Measurements from ENCODE around the gene RIPK1. TPM values are rescaled to one million over a fixed set of nuclear protein-coding genes. Genes with fewer than 3 reads are reported as not detected.
"Not testable (repeated sequence)": the region's sequence is repeated elsewhere in the genome, so short reads cannot be mapped to it uniquely, and the experiment has no call there.

The RIPK1 gene
- total RNA-seq, 1 donor from 2014 or later: 10.6 TPM

DNA sequence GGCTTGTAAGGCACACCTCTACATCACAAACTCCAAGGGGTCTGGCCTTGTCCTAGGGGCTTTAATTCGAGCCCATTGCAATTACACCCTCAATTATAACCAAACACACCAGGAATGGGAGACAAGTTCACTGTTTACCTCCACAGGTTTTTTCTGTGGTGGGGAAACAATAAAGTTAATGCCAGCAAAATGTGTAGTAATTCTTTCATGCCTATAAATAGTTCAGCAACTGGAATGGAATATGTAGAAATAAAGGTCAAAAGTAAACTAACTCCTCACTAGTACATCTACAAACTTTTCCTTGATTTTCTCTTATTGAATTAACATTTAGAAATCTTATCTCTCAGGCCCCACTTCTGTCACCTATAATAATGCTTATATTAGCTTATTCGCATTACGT lies 27.1 kb upstream of the RIPK1 start:
- Mint-ChIP-seq H3K27me3 (ENCODE audit: unreplicated experiment) (no peaks in the 10 kb centered on the region), H3K36me3 (ENCODE audit: unreplicated experiment) (no peaks in the 10 kb centered on the region), H3K9me3 (ENCODE audit: unreplicated experiment) (no peaks in the 10 kb centered on the region), H3K4me1 (ENCODE audit: low read depth, unreplicated experiment) (peaks cover 14% of the 10 kb centered on the region), H3K4me3 (ENCODE audit: unreplicated experiment) (no peak overlapping the region), H3K27ac (ENCODE audit: unreplicated experiment) (no peak overlapping the region)
- no peak for DNase-seq
- TF ChIP-seq, protein P1, sequence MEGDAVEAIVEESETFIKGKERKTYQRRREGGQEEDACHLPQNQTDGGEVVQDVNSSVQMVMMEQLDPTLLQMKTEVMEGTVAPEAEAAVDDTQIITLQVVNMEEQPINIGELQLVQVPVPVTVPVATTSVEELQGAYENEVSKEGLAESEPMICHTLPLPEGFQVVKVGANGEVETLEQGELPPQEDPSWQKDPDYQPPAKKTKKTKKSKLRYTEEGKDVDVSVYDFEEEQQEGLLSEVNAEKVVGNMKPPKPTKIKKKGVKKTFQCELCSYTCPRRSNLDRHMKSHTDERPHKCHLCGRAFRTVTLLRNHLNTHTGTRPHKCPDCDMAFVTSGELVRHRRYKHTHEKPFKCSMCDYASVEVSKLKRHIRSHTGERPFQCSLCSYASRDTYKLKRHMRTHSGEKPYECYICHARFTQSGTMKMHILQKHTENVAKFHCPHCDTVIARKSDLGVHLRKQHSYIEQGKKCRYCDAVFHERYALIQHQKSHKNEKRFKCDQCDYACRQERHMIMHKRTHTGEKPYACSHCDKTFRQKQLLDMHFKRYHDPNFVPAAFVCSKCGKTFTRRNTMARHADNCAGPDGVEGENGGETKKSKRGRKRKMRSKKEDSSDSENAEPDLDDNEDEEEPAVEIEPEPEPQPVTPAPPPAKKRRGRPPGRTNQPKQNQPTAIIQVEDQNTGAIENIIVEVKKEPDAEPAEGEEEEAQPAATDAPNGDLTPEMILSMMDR (IDR thresholded peaks at IDR 0.05; ENCODE audit: partially characterized antibody, unreplicated experiment): no peak

DNA sequence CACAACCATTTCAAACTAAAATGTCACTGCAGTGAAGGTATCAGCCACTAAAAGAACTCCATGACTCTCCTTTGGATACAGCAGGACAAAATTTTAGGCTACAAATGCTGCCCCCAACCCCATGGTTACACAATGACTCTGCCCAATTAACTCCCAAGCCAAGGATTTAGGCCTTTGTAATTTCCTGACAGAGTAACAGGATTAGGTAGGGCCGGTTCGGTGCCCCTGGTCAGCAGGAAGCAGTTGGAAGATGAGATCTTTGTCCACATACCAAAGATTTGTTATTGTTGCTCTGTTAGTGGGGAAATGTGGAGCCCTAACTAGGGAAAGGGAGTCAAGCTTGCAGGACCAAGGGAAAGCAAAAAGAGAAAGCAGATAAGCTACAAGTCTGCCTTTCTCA lies 26.7 kb upstream of the RIPK1 start:
- TF ChIP-seq, protein P1 (IDR thresholded peaks at IDR 0.05; ENCODE audit: partially characterized antibody, unreplicated experiment): no peak
- Mint-ChIP-seq H3K4me3 (ENCODE audit: unreplicated experiment) (no peak overlapping the region), H3K27ac (ENCODE audit: unreplicated experiment) (no peak overlapping the region), H3K27me3 (ENCODE audit: unreplicated experiment) (no peaks in the 10 kb centered on the region), H3K9me3 (ENCODE audit: unreplicated experiment) (no peaks in the 10 kb centered on the region), H3K36me3 (ENCODE audit: unreplicated experiment) (no peaks in the 10 kb centered on the region), H3K4me1 (ENCODE audit: low read depth, unreplicated experiment) (peaks cover 14% of the 10 kb centered on the region)
- no peak for DNase-seq

DNA sequence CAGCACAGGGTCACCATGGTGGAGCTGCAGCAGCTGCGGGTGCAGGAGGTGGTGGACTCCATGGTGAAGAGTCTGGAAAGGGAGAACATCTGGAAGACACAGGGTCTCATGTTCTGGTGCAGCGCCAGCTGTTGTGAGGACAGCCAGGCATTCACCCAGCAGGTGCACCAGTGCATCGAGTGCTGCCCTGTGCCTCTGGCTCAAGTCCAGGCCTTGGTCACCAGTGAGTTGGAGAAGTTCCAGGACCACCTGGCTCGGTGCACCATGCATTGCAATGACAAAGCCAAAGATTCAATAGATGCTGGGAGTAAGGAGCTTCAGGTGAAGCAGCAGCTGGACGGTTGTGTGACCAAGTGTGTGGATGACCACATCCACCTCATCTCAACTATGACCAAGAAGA lies 22.9 kb upstream of the RIPK1 start:
- peaks cover 7% of the 10 kb centered on the region for H3K9me3 Mint-ChIP-seq (ENCODE audit: unreplicated experiment)
- peaks cover 9% of the 10 kb centered on the region for H3K4me1 Mint-ChIP-seq (ENCODE audit: low read depth, unreplicated experiment)
- TF ChIP-seq, protein P1 (IDR thresholded peaks at IDR 0.05; ENCODE audit: partially characterized antibody, unreplicated experiment): no peak
- H3K27ac Mint-ChIP-seq (ENCODE audit: unreplicated experiment): no peak overlapping the region
- no peak for DNase-seq
- no peaks in the 10 kb centered on the region for H3K27me3 Mint-ChIP-seq (ENCODE audit: unreplicated experiment)
- no peaks in the 10 kb centered on the region for H3K36me3 Mint-ChIP-seq (ENCODE audit: unreplicated experiment)
- H3K4me3 Mint-ChIP-seq (ENCODE audit: unreplicated experiment): no peak overlapping the region

DNA sequence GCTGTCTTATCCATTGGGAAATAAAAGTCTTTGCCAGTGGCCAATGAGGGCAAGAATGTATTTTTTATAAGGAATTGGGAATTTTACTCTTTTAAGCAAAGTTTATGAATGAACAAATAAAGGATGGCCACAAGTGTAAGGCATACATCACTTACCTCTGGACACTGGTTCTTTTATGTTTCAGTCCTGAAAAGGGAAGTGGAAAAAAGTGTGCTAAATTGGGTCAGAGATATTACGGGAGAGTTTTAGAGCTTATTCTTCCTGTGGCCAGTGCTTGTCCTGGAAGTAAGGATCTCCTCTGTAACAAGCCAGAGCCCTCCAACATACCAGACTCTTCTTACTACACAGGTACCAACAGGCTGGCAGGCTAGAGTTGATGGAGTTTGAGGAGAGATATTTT lies 22.5 kb upstream of the RIPK1 start:
- Mint-ChIP-seq H3K4me3 (ENCODE audit: unreplicated experiment) (no peak overlapping the region), H3K27ac (ENCODE audit: unreplicated experiment) (no peak overlapping the region), H3K36me3 (ENCODE audit: unreplicated experiment) (no peaks in the 10 kb centered on the region), H3K9me3 (ENCODE audit: unreplicated experiment) (peaks cover 7% of the 10 kb centered on the region), H3K4me1 (ENCODE audit: low read depth, unreplicated experiment) (peaks cover 9% of the 10 kb centered on the region), H3K27me3 (ENCODE audit: unreplicated experiment) (no peaks in the 10 kb centered on the region)
- TF ChIP-seq, protein P1 (IDR thresholded peaks at IDR 0.05; ENCODE audit: partially characterized antibody, unreplicated experiment): no peak
- DNase-seq: no peak

DNA sequence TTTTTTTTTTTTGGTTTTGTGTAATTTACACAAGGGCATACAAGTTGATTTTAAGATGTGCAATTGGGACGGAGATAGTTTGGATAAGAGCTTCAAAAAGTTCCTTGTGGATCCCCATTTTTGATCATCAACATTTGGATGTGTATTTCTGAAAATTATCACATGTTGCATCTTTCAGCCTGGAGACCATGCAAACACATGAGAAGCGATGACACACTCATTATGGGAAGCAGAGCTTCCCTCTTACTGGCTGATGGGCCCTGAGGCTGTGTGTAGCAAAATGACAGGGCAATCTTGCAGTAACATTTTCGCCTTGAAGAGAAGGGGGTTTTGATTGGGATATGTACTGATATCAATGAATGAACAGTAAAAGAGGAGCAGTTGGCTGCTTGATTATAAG lies 22.0 kb upstream of the RIPK1 start:
- H3K9me3 Mint-ChIP-seq (ENCODE audit: unreplicated experiment): peaks cover 7% of the 10 kb centered on the region
- no peak for DNase-seq
- H3K4me3 Mint-ChIP-seq (ENCODE audit: unreplicated experiment): no peak overlapping the region
- peaks cover 2% of the 10 kb centered on the region for H3K27me3 Mint-ChIP-seq (ENCODE audit: unreplicated experiment)
- H3K36me3 Mint-ChIP-seq (ENCODE audit: unreplicated experiment): no peaks in the 10 kb centered on the region
- TF ChIP-seq, protein P1 (IDR thresholded peaks at IDR 0.05; ENCODE audit: partially characterized antibody, unreplicated experiment): no peak
- H3K27ac Mint-ChIP-seq (ENCODE audit: unreplicated experiment): no peak overlapping the region
- peaks cover 11% of the 10 kb centered on the region for H3K4me1 Mint-ChIP-seq (ENCODE audit: low read depth, unreplicated experiment)

DNA sequence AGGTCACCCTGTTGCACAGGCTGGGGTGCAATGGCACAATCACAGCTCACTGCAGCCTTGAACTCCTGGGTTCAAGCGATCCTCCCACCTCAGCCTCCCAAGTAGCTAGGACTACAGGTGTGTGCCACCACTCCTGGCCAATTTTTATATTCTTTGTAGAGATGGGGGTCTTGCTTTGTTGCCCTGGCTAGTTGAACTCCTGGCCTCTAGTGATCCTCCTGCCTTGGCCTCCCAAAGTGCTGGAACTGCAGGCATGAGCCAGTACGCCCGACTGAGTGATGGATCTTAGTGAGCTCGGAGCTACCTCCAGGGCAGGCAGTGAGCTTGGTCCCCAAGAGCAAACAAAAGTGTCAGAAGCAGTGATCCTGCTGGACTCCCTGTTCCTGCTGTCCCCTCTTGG lies 20.3 kb upstream of the RIPK1 start:
- H3K9me3 Mint-ChIP-seq (ENCODE audit: unreplicated experiment); H3K27me3 Mint-ChIP-seq (ENCODE audit: unreplicated experiment); H3K27ac Mint-ChIP-seq (ENCODE audit: unreplicated experiment); H3K36me3 Mint-ChIP-seq (ENCODE audit: unreplicated experiment); DNase-seq; H3K4me3 Mint-ChIP-seq (ENCODE audit: unreplicated experiment): not testable (repeated sequence)
- peaks cover 11% of the 10 kb centered on the region for H3K4me1 Mint-ChIP-seq (ENCODE audit: low read depth, unreplicated experiment)
